NCI-H2107 (cell line): ENCODE data around the gene UFL1.

Experiments
- DNase-seq: peaks from one replicate; lab custom pipeline; 2025; lab: John Stamatoyannopoulos, UW

UFL1 gene

GRCh38 chr6:96575359-96575758, 53.8 kb downstream of the UFL1 start:
- no peak for DNase-seq

- DNase-seq, result no peak
Measured at GRCh38 chr6:96576221-96576620, 54.6 kb downstream of the UFL1 start.

GRCh38 chr6:96582021-96582420, 60.4 kb downstream of the UFL1 start:
- no peak for DNase-seq

GRCh38 chr6:96582436-96582835, 60.8 kb downstream of the UFL1 start:
- no peak for DNase-seq

GRCh38 chr6:96604420-96604819, 82.8 kb downstream of the UFL1 start:
- peak; percentile 31 for DNase-seq
